ENCODE results near the gene ADGRL2.
"Not testable (repeated sequence)": the region's sequence is repeated elsewhere in the genome, so short reads cannot be mapped to it uniquely, and the experiment has no call there.

ADGRL2 gene

DNA sequence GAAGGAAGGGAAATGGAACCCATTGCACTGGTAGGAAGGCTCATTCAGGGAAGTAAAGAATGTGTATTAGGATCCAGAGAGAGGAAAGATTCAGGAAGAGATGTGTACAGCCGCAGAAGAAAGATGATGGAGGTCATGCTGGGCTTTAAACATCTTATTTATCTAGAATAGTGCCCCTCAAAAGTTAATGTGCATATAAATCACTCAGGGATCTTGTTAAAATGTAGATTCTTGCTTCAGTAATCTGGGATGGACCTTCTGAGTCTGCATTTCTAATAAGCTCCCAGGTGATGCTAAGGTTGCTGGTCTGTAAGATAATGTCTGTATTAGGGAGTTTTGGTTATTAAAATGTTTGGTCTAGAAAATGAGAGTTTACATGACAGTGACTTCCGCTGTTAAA, 46.3 kb downstream of the ADGRL2 start:
- no peak for DNase-seq (ENCODE audit: low read depth in 2 of 2)

DNA sequence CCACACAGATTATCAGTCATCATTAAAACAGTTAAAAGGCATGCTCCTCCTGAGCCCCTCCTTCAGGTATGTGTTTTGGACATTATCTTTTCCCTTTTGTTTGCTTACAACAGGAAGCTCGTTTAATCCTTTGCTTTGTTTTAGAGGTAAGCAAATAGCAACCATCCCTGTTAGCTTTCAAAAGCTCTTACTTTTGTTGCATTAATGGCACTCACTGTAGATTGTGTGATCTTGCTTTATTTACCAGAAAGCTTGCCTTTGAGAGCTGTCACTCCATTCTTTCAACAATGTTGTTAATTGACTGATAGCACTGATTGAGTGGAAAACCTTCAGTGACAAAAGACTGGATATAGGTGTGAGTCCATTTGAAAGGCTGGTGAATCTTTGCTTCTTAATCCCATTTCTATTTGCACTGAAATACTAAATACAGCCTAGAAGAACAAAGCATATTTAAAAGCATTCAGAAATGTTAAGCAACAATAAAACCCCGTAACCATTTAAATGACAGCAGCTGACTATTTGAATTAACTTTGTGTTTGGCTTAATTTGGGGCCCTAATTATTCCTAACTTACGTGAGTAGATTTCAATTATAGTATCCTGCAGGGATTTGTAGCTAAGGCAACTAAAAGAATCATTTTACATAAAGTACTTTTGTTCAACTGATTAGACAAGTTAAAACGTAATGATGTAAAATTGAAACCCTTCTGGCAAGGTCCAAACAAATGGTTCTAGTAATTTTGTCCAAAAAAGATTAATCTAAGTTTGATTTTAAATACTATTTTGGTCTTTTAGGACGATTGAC, 48.3 kb downstream of the ADGRL2 start:
- DNase-seq (ENCODE audit: low read depth in 2 of 2) = no peak

DNA sequence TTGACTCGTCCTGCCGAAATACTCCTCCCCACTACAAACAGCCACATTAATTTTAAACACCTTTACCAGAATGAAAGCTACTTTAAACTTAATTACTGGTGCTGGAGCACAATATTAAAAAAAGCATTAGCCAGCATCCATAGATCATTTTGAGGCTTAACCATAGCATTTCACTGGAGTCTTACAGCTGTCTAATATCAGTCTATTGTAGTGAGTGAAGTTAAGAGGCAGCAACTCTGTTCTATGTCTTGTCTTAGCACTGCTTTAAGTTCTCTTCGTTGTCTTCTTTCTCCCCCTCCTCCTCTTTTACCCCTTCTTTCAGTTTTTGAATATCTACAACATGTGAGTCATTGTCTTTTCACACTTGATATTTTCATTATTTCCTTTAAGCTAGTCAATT, 49.3 kb downstream of the ADGRL2 start:
- no peak for DNase-seq (ENCODE audit: low read depth in 2 of 2)

DNA sequence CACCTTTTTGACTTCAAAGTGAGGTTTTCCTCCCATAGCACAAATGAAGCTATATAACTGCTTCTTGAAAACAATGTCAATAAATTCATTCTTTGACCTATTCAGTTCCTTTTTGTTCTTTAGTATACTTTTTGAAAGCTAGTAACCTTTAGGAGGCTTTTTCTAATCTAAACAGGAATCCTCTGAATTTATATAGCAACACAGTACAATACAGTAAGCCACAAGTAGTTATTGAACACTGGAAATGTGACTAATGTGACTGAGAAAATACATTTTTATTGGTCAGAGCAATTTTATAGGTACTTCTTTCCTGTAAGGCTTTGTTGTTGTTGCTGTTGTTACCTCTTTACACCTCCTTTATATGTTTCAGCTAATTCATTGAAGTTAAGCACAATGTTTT, 49.8 kb downstream of the ADGRL2 start:
- no peak for DNase-seq (ENCODE audit: low read depth in 2 of 2)

DNA sequence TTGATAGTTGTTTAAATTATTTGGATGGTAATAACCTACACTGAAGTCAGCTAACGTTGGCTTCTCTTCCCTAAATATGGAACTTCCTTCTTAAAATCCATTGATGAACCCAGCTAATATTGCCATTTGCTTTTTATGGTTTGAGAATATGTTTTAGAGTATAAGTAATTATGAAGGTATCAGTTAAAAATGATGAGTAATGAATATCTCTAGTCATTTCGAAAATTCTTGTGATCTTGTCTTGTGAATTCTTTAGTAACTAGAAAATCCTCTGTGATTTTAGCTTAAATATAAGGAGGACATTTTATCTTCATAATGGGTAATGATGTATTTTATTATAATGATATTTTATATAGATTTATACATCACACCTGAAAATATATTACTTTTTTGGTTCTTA, 50.5 kb downstream of the ADGRL2 start:
- no peak for DNase-seq (ENCODE audit: low read depth in 2 of 2)

DNA sequence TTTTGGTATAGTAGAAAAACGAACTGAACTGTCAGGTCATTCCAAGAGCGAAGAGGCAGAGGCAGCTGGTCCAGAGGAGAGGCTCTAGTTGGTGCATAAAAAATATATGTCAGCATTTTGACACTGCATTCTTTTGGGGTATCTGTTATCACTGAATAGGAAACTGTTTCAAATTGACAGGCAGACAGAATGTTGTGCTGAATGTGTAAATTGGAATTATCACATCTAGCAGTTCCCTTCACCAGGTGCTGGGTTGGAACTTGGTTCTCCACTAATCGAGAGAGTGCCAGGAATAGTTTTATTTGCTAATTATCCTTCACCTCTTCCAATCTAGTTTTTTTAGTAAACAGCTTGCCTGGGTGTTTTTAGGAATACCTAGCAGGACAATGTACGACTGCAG, 52.2 kb downstream of the ADGRL2 start:
- no peak for DNase-seq (ENCODE audit: low read depth in 2 of 2)

DNA sequence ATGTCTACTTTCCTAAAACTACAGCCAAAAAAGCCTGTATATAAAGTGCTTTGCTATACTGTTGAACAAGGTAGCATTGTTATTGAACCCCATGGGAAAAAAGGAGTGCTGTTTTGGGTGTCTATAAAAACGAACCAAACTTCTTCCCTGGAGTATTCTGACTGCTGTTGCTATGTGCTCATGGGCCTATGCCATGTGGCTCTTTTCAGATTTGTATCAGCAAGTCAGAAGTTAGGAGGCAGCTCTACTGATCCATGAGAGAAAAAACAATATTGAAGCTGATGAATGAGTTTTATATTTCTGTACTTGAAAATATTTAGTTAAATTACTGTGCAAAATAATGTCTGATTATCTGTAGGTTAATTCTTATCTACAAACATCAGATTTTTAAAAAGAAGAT, 66.5 kb downstream of the ADGRL2 start:
- no peak for DNase-seq (ENCODE audit: low read depth in 2 of 2)

DNA sequence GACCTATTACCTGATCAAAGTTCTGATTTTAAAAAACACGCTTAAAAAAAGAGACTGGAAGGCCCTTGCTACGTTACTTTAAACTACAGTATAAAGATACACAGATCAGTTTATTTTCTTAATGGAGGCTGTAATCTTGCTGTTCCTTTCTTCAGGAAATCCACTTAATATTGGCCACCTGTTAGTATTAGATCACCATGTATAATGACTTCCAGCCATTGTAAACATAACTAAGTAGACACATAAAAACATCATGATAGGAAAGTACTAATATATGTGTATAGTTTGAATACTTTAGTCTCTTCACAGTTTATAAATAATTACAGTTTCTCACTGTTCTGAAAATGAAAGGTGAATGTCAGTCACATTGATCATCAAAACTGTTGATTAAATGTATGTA, 68.6 kb downstream of the ADGRL2 start:
- DNase-seq (ENCODE audit: low read depth in 2 of 2) = no peak

DNA sequence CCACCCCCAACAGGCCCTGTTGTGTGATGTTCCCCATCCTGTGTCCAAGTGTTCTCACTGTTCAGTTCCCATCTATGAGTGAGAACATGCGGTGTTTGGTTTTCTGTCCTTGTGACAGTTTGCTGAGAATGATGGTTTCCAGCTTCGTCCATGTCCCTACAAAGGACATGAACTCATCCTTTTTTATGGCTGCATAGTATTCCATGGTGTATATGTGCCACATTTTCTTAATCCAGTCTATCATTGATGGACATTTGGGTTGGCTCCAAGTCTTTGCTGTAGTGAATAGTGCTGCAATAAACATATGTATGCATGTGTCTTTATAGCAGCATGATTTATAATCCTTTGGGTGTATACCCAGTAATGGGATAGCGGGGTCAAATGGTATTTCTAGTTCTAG, 70.4 kb downstream of the ADGRL2 start:
- not testable (repeated sequence) for DNase-seq (ENCODE audit: low read depth in 2 of 2)

DNA sequence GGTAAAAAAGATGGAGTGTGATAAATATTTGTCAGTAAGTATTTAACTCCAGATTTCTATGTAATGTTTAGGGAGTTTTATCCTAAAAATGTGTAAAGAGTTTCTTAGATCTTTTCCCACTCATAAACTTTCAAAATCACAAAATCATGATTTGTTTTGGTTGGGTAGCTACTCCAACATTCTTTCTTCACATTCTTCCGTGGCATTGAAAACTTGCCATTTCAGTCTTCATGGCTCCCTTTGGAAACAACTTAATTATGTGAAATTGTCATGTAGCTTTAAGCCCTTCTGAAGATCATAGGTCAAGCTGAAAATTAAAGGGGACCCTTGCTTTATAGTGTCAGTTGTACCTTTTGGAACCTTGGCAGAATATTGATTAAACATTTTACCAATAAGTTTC, 73.2 kb downstream of the ADGRL2 start:
- no peak for DNase-seq (ENCODE audit: low read depth in 2 of 2)

DNA sequence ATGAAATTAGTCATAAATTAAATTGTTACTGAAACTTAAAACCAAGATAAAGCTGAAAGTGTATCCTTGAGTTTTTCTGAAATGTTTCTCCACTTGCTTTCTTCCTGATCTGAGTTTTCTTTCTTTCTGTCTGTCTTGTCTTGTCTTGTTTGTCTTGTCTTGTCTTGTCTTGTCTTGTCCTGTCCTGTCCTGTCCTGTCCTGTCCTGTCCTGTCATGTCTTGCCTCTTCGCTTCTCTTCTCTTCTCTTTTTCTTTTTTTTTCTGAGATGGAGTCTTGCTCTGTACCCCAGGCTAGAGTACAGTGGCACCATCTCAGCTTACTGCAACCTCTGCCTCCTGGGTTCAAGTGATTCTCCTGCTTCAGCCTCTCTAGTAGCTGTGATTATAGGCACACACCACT, 73.7 kb downstream of the ADGRL2 start:
- no peak for DNase-seq (ENCODE audit: low read depth in 2 of 2)

DNA sequence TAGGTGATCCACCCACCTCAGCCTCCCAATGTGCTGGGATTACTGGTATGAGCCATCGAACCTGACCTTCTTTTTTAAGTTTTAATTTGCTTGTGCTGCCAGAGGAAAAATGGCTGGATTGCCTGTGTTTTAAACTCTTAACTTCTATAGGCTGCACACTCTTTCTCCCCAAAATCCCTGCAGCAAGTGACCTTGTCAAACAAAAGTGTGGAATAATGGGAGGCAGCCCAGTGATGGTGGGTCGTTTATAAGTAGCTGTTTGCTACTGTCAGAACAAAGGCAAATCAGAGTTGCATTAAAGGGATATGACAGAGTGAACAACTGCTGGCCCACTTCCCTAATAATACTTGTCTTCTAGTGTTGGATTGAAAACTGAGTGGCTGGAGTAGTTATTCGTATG, 74.2 kb downstream of the ADGRL2 start:
- DNase-seq (ENCODE audit: low read depth in 2 of 2) = no peak

DNA sequence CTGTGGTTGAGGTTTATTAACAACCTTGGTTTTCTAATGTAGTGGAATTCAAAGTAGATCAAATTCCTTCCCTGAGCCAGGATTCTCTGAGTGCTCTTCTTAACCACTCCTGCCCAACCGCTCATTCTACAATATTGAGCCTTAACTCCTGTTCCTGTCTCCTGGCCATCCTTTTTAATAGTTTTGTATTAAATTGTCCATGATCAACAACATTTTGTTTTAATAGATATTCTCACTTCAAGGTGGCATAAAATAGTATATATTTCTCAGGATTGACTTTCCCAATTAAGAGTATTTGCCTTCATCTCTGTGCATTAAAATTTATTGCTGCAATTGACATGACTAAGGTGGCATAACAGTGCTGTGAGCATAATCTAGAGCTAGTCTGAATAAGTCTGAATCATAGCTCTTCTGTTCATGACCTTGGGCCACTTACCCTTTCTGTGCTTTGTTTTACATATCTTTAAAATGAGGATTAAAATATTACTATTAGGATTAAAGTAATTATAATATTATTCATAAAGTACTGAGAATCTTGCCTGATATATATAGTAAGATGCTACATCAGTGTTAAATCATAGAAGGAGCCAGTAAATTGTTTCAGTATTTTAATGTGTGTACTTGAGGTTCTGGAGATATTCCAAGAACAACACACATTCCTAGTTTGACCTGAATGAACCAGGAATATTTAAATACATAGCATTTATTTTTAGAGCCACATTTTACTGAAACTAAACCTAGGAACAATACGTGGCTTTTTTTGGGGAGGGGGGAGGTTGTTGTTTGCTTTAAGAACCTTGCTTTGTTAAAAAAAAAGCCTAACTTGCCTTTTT, 76.4 kb downstream of the ADGRL2 start:
- DNase-seq (ENCODE audit: low read depth in 2 of 2) = no peak

DNA sequence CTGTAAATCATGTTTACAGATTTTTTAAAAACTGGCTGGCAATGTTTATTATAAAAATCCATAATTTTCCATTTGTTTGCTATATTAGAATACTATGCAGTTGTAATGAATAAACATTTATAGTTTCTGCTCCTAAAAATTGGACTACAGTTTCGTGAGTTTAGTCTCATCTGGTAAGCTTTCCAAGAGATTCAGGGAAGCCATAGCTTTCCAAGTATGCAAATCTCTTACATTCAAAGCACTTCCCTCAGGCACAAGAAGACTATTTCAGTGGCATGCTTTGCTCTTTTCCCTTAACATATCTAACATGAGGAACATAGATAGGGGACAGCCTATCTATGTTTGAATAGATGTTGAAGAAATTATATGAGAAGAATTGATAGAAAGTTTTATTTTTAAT, 77.2 kb downstream of the ADGRL2 start:
- no peak for DNase-seq (ENCODE audit: low read depth in 2 of 2)

DNA sequence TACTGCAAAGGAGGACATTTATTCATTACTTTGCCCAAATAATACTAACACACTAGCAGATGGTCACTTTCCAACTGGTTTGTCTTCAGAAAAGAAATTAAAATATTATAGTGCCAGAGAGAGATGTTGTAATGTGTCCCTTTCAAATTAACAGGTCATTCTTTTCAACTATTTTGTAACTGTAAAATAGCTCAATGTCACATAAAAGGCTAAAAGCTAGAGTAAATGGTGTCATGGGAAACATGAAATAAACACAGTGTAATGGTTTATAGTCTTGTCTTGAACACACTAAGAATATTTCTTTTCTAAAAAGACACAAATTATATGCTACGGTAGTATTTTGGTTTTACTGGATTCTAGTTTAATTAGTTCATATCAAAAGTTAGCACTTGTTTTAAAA, 77.8 kb downstream of the ADGRL2 start:
- DNase-seq (ENCODE audit: low read depth in 2 of 2) = no peak

DNA sequence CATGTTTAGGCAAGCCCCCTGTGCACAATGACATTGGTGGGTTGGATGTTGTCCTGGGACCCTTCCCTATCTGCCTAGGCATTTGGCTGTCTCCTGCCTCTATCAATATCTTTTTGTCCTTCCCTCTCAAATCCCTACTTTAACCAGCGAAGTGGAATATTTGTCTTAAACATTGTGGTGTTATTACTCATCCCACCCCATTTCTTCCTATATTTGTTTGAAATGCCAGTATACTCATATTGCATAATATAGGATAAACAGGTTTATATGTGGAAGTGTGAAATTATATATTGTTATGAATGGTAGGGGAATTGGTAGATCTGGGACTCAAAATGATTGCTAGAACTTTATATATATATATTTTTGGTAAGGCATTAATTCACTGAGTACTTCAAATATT, 80.0 kb downstream of the ADGRL2 start:
- no peak for DNase-seq (ENCODE audit: low read depth in 2 of 2)

DNA sequence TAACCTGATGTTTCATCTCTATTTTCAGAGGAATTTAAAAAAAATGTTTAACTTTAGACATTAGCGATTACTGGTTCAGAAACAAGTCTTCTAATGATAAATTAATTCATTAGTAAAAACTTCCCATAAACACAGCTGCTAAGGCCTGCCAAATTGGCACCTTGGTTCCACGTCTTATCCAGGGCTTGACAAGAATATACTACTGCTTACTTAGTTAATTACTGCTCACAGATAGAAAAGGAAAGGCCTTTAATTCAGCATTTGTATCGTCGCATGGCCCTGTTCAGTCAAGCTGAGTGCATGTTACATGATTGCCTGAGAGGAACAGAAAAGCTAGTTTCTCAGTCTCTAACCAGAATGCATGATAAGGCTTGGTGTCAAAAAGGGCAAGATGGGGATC, 84.6 kb downstream of the ADGRL2 start:
- DNase-seq (ENCODE audit: low read depth in 2 of 2) = no peak

DNA sequence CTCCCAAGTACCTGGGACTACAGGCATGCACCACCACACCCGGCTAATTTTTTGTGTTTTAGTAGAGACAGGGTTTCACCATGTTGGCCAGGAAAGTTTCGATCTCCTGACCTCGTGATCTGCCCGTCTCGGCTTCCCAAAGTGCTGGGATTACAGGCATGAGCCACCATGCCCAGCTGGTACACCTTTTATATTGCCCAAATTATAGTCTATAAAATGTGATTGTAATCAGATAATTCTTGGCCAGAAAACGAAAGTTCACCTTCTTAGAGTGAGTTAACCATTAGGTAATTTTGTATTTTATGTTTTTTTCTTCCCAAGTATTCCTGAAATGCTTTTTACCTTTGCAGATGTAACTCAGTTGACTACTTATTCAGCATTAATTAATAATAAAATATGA, 85.6 kb downstream of the ADGRL2 start:
- not testable (repeated sequence) for DNase-seq (ENCODE audit: low read depth in 2 of 2)

DNA sequence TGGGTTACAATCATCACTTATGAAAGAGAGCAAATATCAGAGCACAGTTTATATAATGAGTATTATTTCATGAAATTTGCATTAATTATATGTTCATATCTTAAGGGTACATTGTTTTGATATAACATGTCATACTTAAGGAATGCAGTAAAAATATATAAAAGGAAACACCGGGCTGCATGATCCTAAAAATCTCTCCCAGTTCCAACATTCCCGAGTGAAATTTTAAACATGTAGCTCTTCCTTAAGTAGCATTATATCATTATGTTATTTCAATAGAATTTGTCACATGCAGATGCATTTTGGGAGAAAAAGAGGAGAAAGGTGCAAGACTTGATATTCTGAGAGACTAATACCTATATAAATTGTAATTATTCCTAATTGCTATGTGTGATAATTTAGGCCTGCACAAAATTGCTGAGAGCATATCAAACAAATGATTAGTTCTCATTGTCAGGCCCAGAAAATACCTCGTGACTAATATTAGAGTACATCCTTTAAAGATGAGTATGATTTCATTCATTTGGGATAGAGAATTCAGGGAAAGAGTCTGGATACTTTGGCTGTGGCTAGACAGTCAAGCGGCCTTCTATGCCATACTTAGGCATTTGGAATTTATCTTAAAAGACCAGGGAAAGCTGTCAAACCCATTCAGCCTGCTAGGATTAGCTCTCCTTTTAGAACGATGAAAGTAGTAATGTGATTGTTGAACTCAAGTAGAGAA, 86.8 kb downstream of the ADGRL2 start:
- no peak for DNase-seq (ENCODE audit: low read depth in 2 of 2)

DNA sequence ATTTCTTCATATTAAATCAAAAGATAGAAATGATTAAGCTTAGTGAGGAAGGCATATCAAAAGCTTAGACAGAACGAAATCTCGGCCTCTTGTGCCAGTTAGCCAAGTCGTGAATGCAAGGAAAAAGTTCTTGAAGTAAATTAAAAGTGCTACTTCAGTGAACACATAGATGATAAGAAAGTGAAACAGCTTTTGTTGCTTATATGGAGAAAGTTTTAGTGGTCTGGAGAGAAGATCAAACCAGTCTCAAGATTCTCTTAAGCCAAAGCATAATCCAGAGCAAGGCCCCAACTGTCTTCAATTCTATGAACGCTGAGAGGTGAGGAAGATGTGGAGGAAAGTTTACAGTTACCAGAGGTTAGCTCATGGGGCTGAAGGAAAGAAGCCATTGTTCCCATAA, 88.4 kb downstream of the ADGRL2 start:
- no peak for DNase-seq (ENCODE audit: low read depth in 2 of 2)

DNA sequence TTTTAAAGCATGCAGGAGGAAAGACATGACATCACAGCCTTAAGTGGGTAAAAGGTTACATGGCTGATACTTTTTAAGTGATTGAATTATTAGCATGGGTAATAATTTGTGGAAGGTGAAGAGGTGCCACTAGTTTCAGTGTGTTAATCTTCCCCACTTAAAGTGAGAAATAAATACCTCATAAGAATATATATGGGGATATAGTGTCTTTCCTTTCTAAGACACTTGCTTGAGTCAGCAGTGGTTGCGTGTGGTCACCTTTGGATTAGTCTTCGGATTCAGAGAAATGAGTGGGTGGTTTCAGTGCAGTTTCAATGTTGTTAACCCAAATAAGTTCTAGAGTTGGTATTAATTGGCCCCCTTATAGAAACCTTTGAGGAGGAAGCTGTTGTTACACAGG, 94.1 kb downstream of the ADGRL2 start:
- no peak for DNase-seq (ENCODE audit: low read depth in 2 of 2)

DNA sequence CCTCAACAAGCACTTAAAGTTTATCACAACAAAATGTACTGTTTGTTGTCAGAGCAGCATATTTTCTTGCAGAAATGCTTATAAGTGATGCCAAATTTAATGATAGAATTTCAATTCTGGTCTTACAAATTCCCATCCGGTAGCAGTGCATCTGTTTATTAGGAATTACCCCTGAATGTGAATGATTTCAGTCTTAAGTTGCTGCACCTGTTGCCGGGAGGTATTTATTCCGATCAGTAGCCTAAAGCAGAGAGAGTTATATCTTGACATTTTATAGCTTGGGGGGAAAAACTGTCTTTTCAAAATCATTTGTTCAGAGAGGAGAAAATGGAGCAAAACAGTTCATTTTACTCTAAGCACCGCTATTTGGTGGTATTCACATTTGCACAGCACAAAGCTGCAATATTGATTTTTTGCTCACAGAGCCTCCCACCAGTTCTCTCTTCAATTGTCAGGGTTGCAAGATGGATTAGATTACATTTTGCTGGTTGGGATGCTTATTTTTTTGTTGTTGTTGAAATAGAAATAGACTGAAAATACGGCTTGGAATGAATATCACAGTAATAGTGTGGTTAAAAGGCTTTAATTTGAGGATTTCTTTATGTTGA, 98.6 kb downstream of the ADGRL2 start:
- no peak for DNase-seq (ENCODE audit: low read depth in 2 of 2)

All from stimulated activated CD8-positive, alpha-beta memory T cell treated with anti-CD3 and anti-CD28 coated beads, Interleukin-2, amount 100 ng/mL, for 1 hour (primary cell).